Stimulated activated CD4-positive, alpha-beta T cell treated with anti-CD3 and anti-CD28 coated beads, Interleukin-1b, Interleukin-23, amount 100 ng/mL, for 4 hours (primary cell): ENCODE data around the gene AIF1.

ENCODE experiments used
- DNase-seq, 2 donors: peaks; one replicate each; pipeline ENCODE4 v3.0.0-alpha.2; 2020; ENCODE audit warnings: low read depth in 2 of 2

Gene AIF1

GRCh38 chr6:31620586-31621319 lies 5.7 kb downstream of the AIF1 start, which contains the start of gene PRRC2A:
Gene PRRC2A, plus strand, starts transcription at chr6:31620715. Its CDS starts 2,075 bp downstream, at chr6:31622790.
- peak; percentile 70 to 92 for DNase-seq

GRCh38 chr6:31621320-31621939 lies 6.4 kb downstream of the AIF1 start:
- no peak for DNase-seq

GRCh38 chr6:31621991-31622390 lies 7.0 kb downstream of the AIF1 start:
- no peak for DNase-seq

- DNase-seq: no peak
Measured at GRCh38 chr6:31622684-31623091, 7.7 kb downstream of the AIF1 start.

GRCh38 chr6:31624070-31624469 lies 9.0 kb downstream of the AIF1 start:
- DNase-seq: no peak

GRCh38 chr6:31626952-31627351 lies 11.9 kb downstream of the AIF1 start:
- no peak for DNase-seq

- DNase-seq: no peak
Measured at GRCh38 chr6:31627690-31628287, 12.8 kb downstream of the AIF1 start.

- DNase-seq: no peak
Measured at GRCh38 chr6:31629014-31629413, 14.0 kb downstream of the AIF1 start.

GRCh38 chr6:31630177-31630934 lies 15.3 kb downstream of the AIF1 start:
- no peak for DNase-seq

- DNase-seq: no peak
Measured at GRCh38 chr6:31631209-31631608, 16.2 kb downstream of the AIF1 start.

- DNase-seq: no peak
Measured at GRCh38 chr6:31631681-31632278, 16.7 kb downstream of the AIF1 start.

- DNase-seq: no peak
Measured at GRCh38 chr6:31632279-31632946, 17.4 kb downstream of the AIF1 start.

- no peak for DNase-seq
Measured at GRCh38 chr6:31633447-31633846, 18.4 kb downstream of the AIF1 start.

- no peak for DNase-seq
Measured at GRCh38 chr6:31634131-31634530, 19.1 kb downstream of the AIF1 start.

GRCh38 chr6:31634969-31635575 lies 20.0 kb downstream of the AIF1 start:
- DNase-seq: no peak

GRCh38 chr6:31636698-31637596 lies 21.9 kb downstream of the AIF1 start:
- DNase-seq: no peak

GRCh38 chr6:31639043-31639442 lies 24.0 kb downstream of the AIF1 start:
- DNase-seq: no peak

- no peak for DNase-seq
Measured at GRCh38 chr6:31639449-31639861, 24.4 kb downstream of the AIF1 start.

GRCh38 chr6:31640612-31641011 lies 25.6 kb downstream of the AIF1 start:
- DNase-seq: no peak

GRCh38 chr6:31641370-31641769 lies 26.3 kb downstream of the AIF1 start:
- no peak for DNase-seq
